Progenitor cell of endocrine pancreas (in vitro differentiated cells): Measurements from ENCODE around the gene SIRT7. TPM values are rescaled to one million over a fixed set of nuclear protein-coding genes. Genes with fewer than 3 reads are reported as not detected.
A peak's percentile ranks its signal among the peaks of the same experiment; 100 is the strongest.

Source experiments
- DNase-seq: peaks from one replicate; pipeline ENCODE4 v3.0.0; 2021; ENCODE audit warnings: low spot score; ENCODE audit not compliant: unreplicated experiment
- H3K27ac Mint-ChIP-seq: 2 replicates; pipeline ENCODE4 v1.8.0; 2021; ENCODE audit warnings: mild to moderate bottlenecking, moderate library complexity, mixed read lengths
- H3K27me3 Mint-ChIP-seq: 2 replicates; pipeline ENCODE4 v1.8.0; 2021; ENCODE audit warnings: mixed read lengths
- H3K36me3 Mint-ChIP-seq: 2 replicates; pipeline ENCODE4 v1.8.0; 2022; ENCODE audit warnings: mixed read lengths; ENCODE audit not compliant: insufficient read depth
- H3K4me1 Mint-ChIP-seq: 2 replicates; pipeline ENCODE4 v1.8.0; 2021; ENCODE audit warnings: low read depth, mixed read lengths
- H3K4me3 Mint-ChIP-seq: 2 replicates; pipeline ENCODE4 v1.8.0; 2021; ENCODE audit warnings: low read depth, mild to moderate bottlenecking, moderate library complexity, mixed read lengths
- H3K9me3 Mint-ChIP-seq: 2 replicates; pipeline ENCODE4 v1.8.0; 2021; ENCODE audit warnings: low read depth, mixed read lengths
- CTCF ChIP-seq: fragments of 200-600 bp; sonication (generic); IDR thresholded peaks from one replicate; pipeline ENCODE4 v1.5.0; 2021; ENCODE audit warnings: antibody characterized with exemption, mild to moderate bottlenecking; ENCODE audit not compliant: unreplicated experiment
- total RNA-seq: library from RNA; stranded (reverse); gene quantifications from 2 replicates; pipeline ENCODE4 v1.2.1, GENCODE V29; 2021

Gene SIRT7
- total RNA-seq, 1 donor from 2014 or later = 34.0 TPM

- Mint-ChIP-seq H3K9me3 (no peaks in the 10 kb centered on the region), H3K27me3 (peaks cover 18% of the 10 kb centered on the region), H3K4me1 (peaks cover 5% of the 10 kb centered on the region), H3K27ac (no peak overlapping the region), H3K4me3 (peak overlapping the region; percentile 79), H3K36me3 (no peaks in the 10 kb centered on the region)
- TF ChIP-seq CTCF = no peak
- no peak for DNase-seq
Observed at GRCh38 chr17:81935709-81936084, 17.7 kb upstream of the SIRT7 start.

- Mint-ChIP-seq H3K4me3 (peak overlapping the region; percentile 79), H3K9me3 (no peaks in the 10 kb centered on the region), H3K36me3 (no peaks in the 10 kb centered on the region), H3K27ac (no peak overlapping the region), H3K4me1 (peaks cover 5% of the 10 kb centered on the region), H3K27me3 (peaks cover 13% of the 10 kb centered on the region)
- no peak for TF ChIP-seq CTCF
- DNase-seq = no peak
Observed at GRCh38 chr17:81934850-81935708, 17.1 kb upstream of the SIRT7 start.

- TF ChIP-seq CTCF = no peak
- Mint-ChIP-seq H3K27me3 (peaks cover 13% of the 10 kb centered on the region), H3K27ac (no peak overlapping the region), H3K36me3 (no peaks in the 10 kb centered on the region), H3K4me1 (peaks cover 5% of the 10 kb centered on the region), H3K9me3 (no peaks in the 10 kb centered on the region), H3K4me3 (no peak overlapping the region)
- no peak for DNase-seq
Observed at GRCh38 chr17:81934098-81934757, 16.3 kb upstream of the SIRT7 start.

GRCh38 chr17:81933178-81933699, 15.3 kb upstream of the SIRT7 start:
- Mint-ChIP-seq H3K9me3 (no peaks in the 10 kb centered on the region), H3K4me1 (peaks cover 9% of the 10 kb centered on the region), H3K4me3 (no peak overlapping the region), H3K27me3 (peaks cover 6% of the 10 kb centered on the region), H3K27ac (no peak overlapping the region), H3K36me3 (no peaks in the 10 kb centered on the region)
- no peak for TF ChIP-seq CTCF
- DNase-seq = no peak

GRCh38 chr17:81932333-81932983, 14.5 kb upstream of the SIRT7 start:
- Mint-ChIP-seq H3K36me3 (no peaks in the 10 kb centered on the region), H3K4me1 (peaks cover 9% of the 10 kb centered on the region), H3K9me3 (no peaks in the 10 kb centered on the region), H3K27me3 (peaks cover 3% of the 10 kb centered on the region), H3K27ac (no peak overlapping the region), H3K4me3 (no peak overlapping the region)
- no peak for TF ChIP-seq CTCF
- no peak for DNase-seq
